GM18868 (cell line): ENCODE data around the gene CCL23.

Experiments used
- ATAC-seq: cut with Tn5 transposase; IDR thresholded peaks from one replicate; pipeline ENCODE4 v1.9.1; 2021; ENCODE audit warnings: mild to moderate bottlenecking, moderate library complexity; ENCODE audit not compliant: unreplicated experiment

The CCL23 gene

DNA sequence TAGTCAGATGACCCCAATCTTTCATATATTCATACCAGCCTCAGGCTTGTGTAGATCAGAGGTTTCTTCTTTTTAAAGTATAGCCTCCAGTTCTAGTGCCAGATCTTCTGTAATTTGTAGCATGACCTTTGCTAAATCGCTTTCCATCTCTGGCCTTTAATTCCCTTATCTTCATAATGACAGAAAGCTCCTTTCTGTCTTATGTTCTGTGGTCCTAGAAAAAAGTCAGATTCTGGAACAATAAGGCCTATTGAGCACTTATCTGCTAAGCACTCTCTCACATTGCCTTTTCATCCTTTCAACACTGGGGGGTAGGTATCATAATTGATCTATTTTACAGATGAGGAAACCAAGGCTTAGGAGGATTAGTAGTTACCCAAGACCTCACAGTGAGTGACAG is 45.7 kb downstream of the CCL23 start:
- no peak for ATAC-seq

DNA sequence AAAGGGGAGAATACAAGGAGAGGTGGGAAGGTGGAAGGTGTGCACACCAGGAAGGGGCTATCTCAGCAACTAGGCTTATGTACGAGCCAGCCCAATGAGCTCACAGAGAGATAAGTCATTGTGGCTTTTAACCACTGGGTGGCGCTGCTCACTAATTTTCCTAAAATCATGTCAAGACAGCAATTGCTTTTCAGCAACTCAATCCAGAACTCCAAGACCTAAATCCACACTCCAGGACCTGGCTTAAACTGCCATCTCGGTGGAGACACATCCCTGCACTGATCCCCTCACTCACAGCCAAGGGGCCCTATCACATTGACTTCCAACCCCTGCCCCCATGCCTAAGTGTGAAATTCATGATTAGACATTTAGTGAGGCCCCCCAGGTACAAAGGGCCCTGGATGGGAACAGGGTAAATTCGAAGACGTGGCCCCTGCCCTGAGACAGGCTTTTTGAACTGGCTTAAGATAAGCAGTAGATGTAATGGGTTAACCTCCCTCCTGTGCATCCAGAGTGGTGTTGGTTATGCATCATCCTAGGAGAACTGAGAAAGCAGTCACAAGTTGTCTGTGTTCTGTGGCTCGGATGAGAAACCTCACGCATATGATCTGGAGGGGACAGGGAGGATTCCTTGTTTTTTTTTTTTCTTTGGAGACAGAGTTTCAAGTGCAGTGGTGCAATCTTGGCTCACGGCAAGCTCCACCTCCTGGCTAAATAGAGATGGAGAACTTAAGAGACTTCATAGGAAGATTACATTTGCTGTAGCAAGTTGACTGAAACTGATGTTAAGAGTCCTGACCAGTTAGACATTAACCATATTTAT is 48.0 kb downstream of the CCL23 start:
- no peak for ATAC-seq

DNA sequence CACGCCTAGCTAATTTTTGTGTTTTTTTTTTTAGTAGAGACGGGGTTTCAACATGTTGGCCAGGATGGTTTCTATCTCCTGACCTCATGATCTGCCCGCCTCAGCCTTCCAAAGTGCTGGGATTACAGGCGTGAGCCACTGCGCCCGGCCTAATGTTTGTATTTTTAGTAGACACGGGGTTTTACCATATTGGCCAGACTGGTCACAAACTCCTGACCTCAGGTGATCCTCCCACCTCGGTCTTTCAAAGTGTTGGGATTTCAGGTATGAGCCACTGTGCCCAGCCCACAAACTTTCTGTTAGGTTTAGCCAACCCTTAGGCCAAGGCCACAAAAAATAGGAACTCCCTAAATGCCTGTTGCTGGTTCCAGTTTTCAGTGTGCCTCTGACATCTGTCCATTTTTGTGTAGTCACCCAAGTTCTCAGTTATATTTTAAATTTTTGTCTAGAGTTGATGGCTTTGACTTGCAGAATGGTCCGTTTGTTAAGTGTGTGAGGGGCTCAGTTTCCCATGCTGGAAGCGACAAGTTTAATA is 49.2 kb downstream of the CCL23 start:
- ATAC-seq, result no peak

DNA sequence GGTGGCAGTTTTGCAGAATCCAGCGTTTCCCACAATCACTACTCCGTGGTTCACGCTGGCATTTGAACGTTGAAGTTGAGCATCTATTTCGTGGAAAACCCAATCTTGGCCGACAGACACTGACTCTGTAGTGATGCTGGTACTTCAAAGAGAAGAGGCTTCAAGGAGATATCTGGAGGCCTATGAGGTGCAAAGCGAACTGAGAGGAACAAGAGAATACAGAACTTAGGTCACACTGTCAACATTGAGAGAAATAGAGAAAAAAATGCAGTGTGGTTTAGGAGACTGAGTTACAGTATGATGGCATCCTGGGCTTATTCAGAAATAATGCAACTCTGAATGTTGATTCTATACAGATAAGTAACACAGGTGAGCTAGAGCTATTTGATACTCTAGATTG is 52.5 kb downstream of the CCL23 start:
- no peak for ATAC-seq

DNA sequence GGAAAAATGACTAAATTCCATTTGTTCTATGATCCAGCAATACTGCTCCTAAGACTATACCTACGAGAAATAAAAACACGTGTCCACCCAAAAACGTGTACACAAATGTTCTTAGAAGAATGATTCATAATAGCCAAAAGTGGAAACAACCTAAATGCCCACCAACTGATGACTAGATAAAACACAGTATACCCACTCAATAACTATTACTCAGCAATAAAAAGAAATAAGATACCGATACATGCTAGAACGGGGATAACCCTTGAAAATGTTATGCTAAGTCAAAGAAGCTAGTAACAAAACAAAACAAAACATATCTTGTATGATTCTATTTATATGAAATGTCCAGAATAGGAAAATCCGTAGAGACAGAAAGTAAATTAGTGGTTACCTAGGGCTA is 54.1 kb downstream of the CCL23 start:
- no peak for ATAC-seq
